Neural cell (in vitro differentiated cells): ENCODE data around the gene MTA1. TPM values are rescaled to one million over a fixed set of nuclear protein-coding genes. Genes with fewer than 3 reads are reported as not detected.

Experiments used
- H2AFZ ChIP-seq: fragments of 200-600, 300-800 bp; sonication (generic), shearing (Covaris generic); 2 replicates; pipeline ENCODE4 v1.6.0; 2014; ENCODE audit warnings: low read depth, mild to moderate bottlenecking, antibody characterized with exemption, low read length, moderate library complexity
- H3F3A ChIP-seq: fragments of 200-600 bp; shearing (Covaris generic); 2 replicates; pipeline ENCODE4 v1.6.1; 2016; ENCODE audit warnings: mild to moderate bottlenecking, moderate library complexity, mixed read lengths, antibody characterized with exemption, low read length; ENCODE audit not compliant: insufficient read depth, poor library complexity, severe bottlenecking
- H3K27ac ChIP-seq: fragments of 200-600, 300-800 bp; sonication (generic), shearing (Covaris generic); 2 replicates; pipeline ENCODE4 v1.5.1; 2014; ENCODE audit warnings: mild to moderate bottlenecking, low read length, moderate library complexity
- H3K27me3 ChIP-seq: fragments of 300-800, 200-600 bp; sonication (generic), shearing (Covaris generic); 2 replicates; pipeline ENCODE4 v1.6.0; 2014; ENCODE audit warnings: mild to moderate bottlenecking, low read depth, low read length, moderate library complexity; ENCODE audit not compliant: insufficient read depth
- H3K36me3 ChIP-seq: fragments of 300-800, 200-600 bp; sonication (generic), shearing (Covaris generic); 2 replicates; pipeline ENCODE4 v1.5.1; 2014; ENCODE audit warnings: mild to moderate bottlenecking, antibody characterized with exemption, low read length, moderate library complexity; ENCODE audit not compliant: insufficient read depth
- H3K4me2 ChIP-seq: fragments of 300-800, 200-600 bp; sonication (generic), shearing (Covaris generic); 2 replicates; pipeline ENCODE4 v1.6.0; 2014; ENCODE audit warnings: mild to moderate bottlenecking, low read length
- H3K4me3 ChIP-seq: fragments of 300-800, 200-600 bp; sonication (generic), shearing (Covaris generic); 2 replicates; pipeline ENCODE4 v1.5.1; 2014; ENCODE audit warnings: mild to moderate bottlenecking, low read length, moderate library complexity
- H3K79me2 ChIP-seq: fragments of 200-600 bp; shearing (Covaris generic); replicated peaks from 2 replicates; pipeline ENCODE4 v1.6.0; 2014; ENCODE audit warnings: mild to moderate bottlenecking, low read length, moderate library complexity; ENCODE audit not compliant: insufficient read depth
- H3K9ac ChIP-seq: fragments of 300-800, 200-600 bp; sonication (generic), shearing (Covaris generic); 2 replicates; pipeline ENCODE4 v1.6.1; 2016; ENCODE audit warnings: mild to moderate bottlenecking, low read length, mixed read lengths
- H3K9me2 ChIP-seq: fragments of 200-600 bp; shearing (Covaris generic); 2 replicates; pipeline ENCODE4 v1.6.1; 2016; ENCODE audit warnings: mild to moderate bottlenecking, low read length, mixed read lengths; ENCODE audit not compliant: insufficient read depth
- H3K9me3 ChIP-seq: fragments of 200-600, 300-800 bp; sonication (generic), shearing (Covaris generic); 2 replicates; pipeline ENCODE4 v1.6.1; 2016; ENCODE audit warnings: mild to moderate bottlenecking, mixed run types, low read length, moderate library complexity, mixed read lengths
- H4K20me1 ChIP-seq: fragments of 200-600 bp; shearing (Covaris generic); 2 replicates; pipeline ENCODE4 v1.6.1; 2016; ENCODE audit warnings: mild to moderate bottlenecking, mixed run types; ENCODE audit not compliant: insufficient read depth
- CTCF ChIP-seq: fragments of 450-650 bp; IDR thresholded peaks from 2 replicates; pipeline ENCODE4 v1.5.1; 2014; ENCODE audit warnings: antibody characterized with exemption, mild to moderate bottlenecking, moderate library complexity; ENCODE audit not compliant: poor library complexity, severe bottlenecking
- EP300 ChIP-seq: fragments of 450-650 bp; conservative IDR thresholded peaks from 2 replicates; pipeline ENCODE4 v1.6.1; 2014; ENCODE audit warnings: antibody characterized with exemption, mild to moderate bottlenecking, moderate library complexity; ENCODE audit not compliant: poor library complexity, severe bottlenecking
- EZH2 ChIP-seq: fragments of 200-600, 300-800 bp; shearing (Covaris generic), sonication (generic); IDR thresholded peaks from 2 replicates; pipeline ENCODE4 v1.6.1; 2014; ENCODE audit warnings: antibody characterized with exemption, low read length, borderline replicate concordance, mild to moderate bottlenecking; ENCODE audit not compliant: insufficient read depth, poor library complexity, severe bottlenecking
- MXI1 ChIP-seq: fragments of 450-650 bp; conservative IDR thresholded peaks from 2 replicates; pipeline ENCODE4 v1.6.1; 2014; ENCODE audit warnings: antibody characterized with exemption, mild to moderate bottlenecking; ENCODE audit not compliant: poor library complexity, severe bottlenecking
- POLR2AphosphoS5 ChIP-seq: IDR thresholded peaks from 2 replicates; pipeline ENCODE4 v1.6.1; 2012
- RAD21 ChIP-seq: fragments of 450-650 bp; conservative IDR thresholded peaks from 2 replicates; pipeline ENCODE4 v1.6.1; 2014; ENCODE audit warnings: antibody characterized with exemption, mild to moderate bottlenecking, moderate library complexity
- REST ChIP-seq: IDR thresholded peaks from 2 replicates; pipeline ENCODE4 v1.6.1; 2012; ENCODE audit warnings: borderline replicate concordance
- SMC3 ChIP-seq: fragments of 450-650 bp; conservative IDR thresholded peaks from 2 replicates; pipeline ENCODE4 v1.6.1; 2014; ENCODE audit warnings: antibody characterized with exemption, mild to moderate bottlenecking, moderate library complexity; ENCODE audit not compliant: poor library complexity
- TAF1 ChIP-seq: IDR thresholded peaks from 2 replicates; pipeline ENCODE4 v1.6.1; 2012; ENCODE audit warnings: low read depth
- polyA plus RNA-seq: library from polyadenylated mRNA; depleted of rRNA; stranded (reverse); fragments of >200 nt; gene quantifications from 2 replicates; pipeline ENCODE4 v1.2.3, GENCODE V29; 2014

The MTA1 gene
- polyA plus RNA-seq, 1 donor from 2014 or later, result 94.0 TPM

GRCh38 chr14:105445290-105445689 is 25.7 kb downstream of the MTA1 start:
- no peak overlapping the region for H3K9ac ChIP-seq
- H3K36me3 ChIP-seq, result no peaks in the 10 kb centered on the region
- no peaks in the 10 kb centered on the region for H3K79me2 ChIP-seq
- H4K20me1 ChIP-seq, result no peaks in the 10 kb centered on the region
- H3K9me3 ChIP-seq, result no peaks in the 10 kb centered on the region
- no peaks in the 10 kb centered on the region for H3F3A ChIP-seq
- H3K27me3 ChIP-seq, result no peaks in the 10 kb centered on the region
- H3K27ac ChIP-seq, result no peak overlapping the region
- no peaks in the 10 kb centered on the region for H3K9me2 ChIP-seq
- no peak overlapping the region for H3K4me3 ChIP-seq
- H3K4me2 ChIP-seq, result no peak overlapping the region
- H2AFZ ChIP-seq, result no peak overlapping the region
- TF ChIP-seq RAD21 (no peak), TAF1 (no peak), EP300 (no peak), REST (no peak), CTCF (no peak), SMC3 (no peak), EZH2 (no peak), POLR2AphosphoS5 (no peak), MXI1 (no peak)

GRCh38 chr14:105445901-105446845 is 26.5 kb downstream of the MTA1 start:
- Histone ChIP-seq H3K27ac (no peak overlapping the region), H3K9ac (no peak overlapping the region), H3F3A (no peaks in the 10 kb centered on the region)

More at GRCh38 chr14:105445901-105446845, 26.5 kb downstream of the MTA1 start:
- H2AFZ ChIP-seq, result no peak overlapping the region
- H3K9me2 ChIP-seq, result no peaks in the 10 kb centered on the region
- no peak overlapping the region for H3K4me2 ChIP-seq
- H3K27me3 ChIP-seq, result no peaks in the 10 kb centered on the region
- H3K36me3 ChIP-seq, result no peaks in the 10 kb centered on the region
- TF ChIP-seq RAD21, result no peak
- no peak for TF ChIP-seq TAF1
- no peak for TF ChIP-seq MXI1
- TF ChIP-seq CTCF, result no peak
- TF ChIP-seq SMC3, result no peak
- no peak for TF ChIP-seq EP300
- no peak for TF ChIP-seq REST
- TF ChIP-seq EZH2, result no peak
- TF ChIP-seq POLR2AphosphoS5, result no peak
- H3K4me3 ChIP-seq, result no peak overlapping the region
- H3K9me3 ChIP-seq, result no peaks in the 10 kb centered on the region
- H4K20me1 ChIP-seq, result no peaks in the 10 kb centered on the region
- H3K79me2 ChIP-seq, result no peaks in the 10 kb centered on the region
